ENCODE data around the gene SMYD3. TPM values are rescaled to one million over a fixed set of nuclear protein-coding genes. Genes with fewer than 3 reads are reported as not detected.
"Not testable (repeated sequence)": the region's sequence is repeated elsewhere in the genome, so short reads cannot be mapped to it uniquely, and the experiment has no call there.

Gene SMYD3
- total RNA-seq, 1 donor from 2014 or later, result 29.2 TPM

- H3K36me3 ChIP-seq (ENCODE audit: control insufficient read depth, insufficient read depth, low read length), result no peaks in the 10 kb centered on the region
- no peak overlapping the region for H3K4me3 ChIP-seq (ENCODE audit: low read depth, low read length)
- H3K27me3 ChIP-seq (ENCODE audit: control insufficient read depth, insufficient read depth, low read length), result no peaks in the 10 kb centered on the region
- DNase-seq (ENCODE audit: low read depth), result peak; percentile 63
- no peak for TF ChIP-seq CTCF (IDR thresholded peaks at IDR 0.05; ENCODE audit: insufficient read depth, low read length, poor library complexity, severe bottlenecking)
These were observed 791.8 kb downstream of the SMYD3 start for GRCh38 chr1:245715291-245715701.

GRCh38 chr1:245714027-245714426, 793.1 kb downstream of the SMYD3 start:
- H3K36me3 ChIP-seq (ENCODE audit: control insufficient read depth, insufficient read depth, low read length); H3K27me3 ChIP-seq (ENCODE audit: control insufficient read depth, insufficient read depth, low read length); DNase-seq (ENCODE audit: low read depth); H3K4me3 ChIP-seq (ENCODE audit: low read depth, low read length): not testable (repeated sequence)

GRCh38 chr1:245710961-245711903, 795.8 kb downstream of the SMYD3 start:
- H3K36me3 ChIP-seq (ENCODE audit: control insufficient read depth, insufficient read depth, low read length), result no peaks in the 10 kb centered on the region
- DNase-seq (ENCODE audit: low read depth), result no peak
- TF ChIP-seq CTCF (IDR thresholded peaks at IDR 0.05; ENCODE audit: insufficient read depth, low read length, poor library complexity, severe bottlenecking), result no peak
- no peaks in the 10 kb centered on the region for H3K27me3 ChIP-seq (ENCODE audit: control insufficient read depth, insufficient read depth, low read length)
- H3K4me3 ChIP-seq (ENCODE audit: low read depth, low read length), result no peak overlapping the region

GRCh38 chr1:245707941-245708340, 799.1 kb downstream of the SMYD3 start:
- TF ChIP-seq CTCF (IDR thresholded peaks at IDR 0.05; ENCODE audit: insufficient read depth, low read length, poor library complexity, severe bottlenecking), result no peak
- no peak overlapping the region for H3K4me3 ChIP-seq (ENCODE audit: low read depth, low read length)
- peak; percentile 23 for DNase-seq (ENCODE audit: low read depth)
- H3K36me3 ChIP-seq (ENCODE audit: control insufficient read depth, insufficient read depth, low read length), result no peaks in the 10 kb centered on the region
- H3K27me3 ChIP-seq (ENCODE audit: control insufficient read depth, insufficient read depth, low read length), result no peaks in the 10 kb centered on the region

- H3K36me3 ChIP-seq (ENCODE audit: control insufficient read depth, insufficient read depth, low read length), result peaks cover 1% of the 10 kb centered on the region
- no peaks in the 10 kb centered on the region for H3K27me3 ChIP-seq (ENCODE audit: control insufficient read depth, insufficient read depth, low read length)
- no peak for DNase-seq (ENCODE audit: low read depth)
- H3K4me3 ChIP-seq (ENCODE audit: low read depth, low read length), result no peak overlapping the region
- no peak for TF ChIP-seq CTCF (IDR thresholded peaks at IDR 0.05; ENCODE audit: insufficient read depth, low read length, poor library complexity, severe bottlenecking)
These were observed 802.3 kb downstream of the SMYD3 start for GRCh38 chr1:245704765-245705164.

- Histone ChIP-seq H3K4me3 (ENCODE audit: low read depth, low read length) (no peak overlapping the region), H3K27me3 (ENCODE audit: control insufficient read depth, insufficient read depth, low read length) (no peaks in the 10 kb centered on the region), H3K36me3 (ENCODE audit: control insufficient read depth, insufficient read depth, low read length) (peaks cover 1% of the 10 kb centered on the region)
- DNase-seq (ENCODE audit: low read depth), result no peak
- TF ChIP-seq CTCF (IDR thresholded peaks at IDR 0.05; ENCODE audit: insufficient read depth, low read length, poor library complexity, severe bottlenecking), result no peak
These were observed 802.7 kb downstream of the SMYD3 start for GRCh38 chr1:245704341-245704740.

All from kidney epithelial cell (primary cell).